ENCODE data around the gene CDK17. TPM values are rescaled to one million over a fixed set of nuclear protein-coding genes. Genes with fewer than 3 reads are reported as not detected.
"Not testable (repeated sequence)": the region's sequence is repeated elsewhere in the genome, so short reads cannot be mapped to it uniquely, and the experiment has no call there.

Gene CDK17
- total RNA-seq, 2 experiments from 2014 or later = 25.2 to 28.5 TPM

GRCh38 chr12:96337953-96338352 lies 62.3 kb downstream of the CDK17 start:
- ChIA-PET CTCF (no interaction called here), POLR2A (no interaction called here)

DNA sequence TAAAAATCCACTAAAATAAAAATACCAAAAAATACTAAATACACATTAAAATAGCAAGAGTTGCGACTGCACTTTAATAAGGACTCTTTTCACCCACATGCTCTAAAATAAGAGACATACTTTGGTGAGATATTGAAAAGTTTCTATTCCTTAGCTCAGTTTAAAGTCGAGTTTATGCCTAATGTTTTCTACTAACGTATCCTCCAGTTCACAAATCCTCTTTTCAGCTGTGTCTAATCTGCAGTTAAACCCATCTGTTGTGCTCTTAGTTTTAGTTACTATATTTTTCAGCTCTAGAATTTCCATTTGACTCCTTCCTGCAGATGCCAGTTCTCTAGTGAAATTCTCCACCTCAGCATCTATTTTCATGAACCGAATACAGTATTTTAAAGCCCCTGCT lies 63.8 kb downstream of the CDK17 start:
- ChIA-PET POLR2A (interaction anchor here (0.5 kb wide), 1 partner anchor 41 kb away, joined by 3 read pairs; no protein-coding TSS in a partner anchor), CTCF (no interaction called here)

DNA sequence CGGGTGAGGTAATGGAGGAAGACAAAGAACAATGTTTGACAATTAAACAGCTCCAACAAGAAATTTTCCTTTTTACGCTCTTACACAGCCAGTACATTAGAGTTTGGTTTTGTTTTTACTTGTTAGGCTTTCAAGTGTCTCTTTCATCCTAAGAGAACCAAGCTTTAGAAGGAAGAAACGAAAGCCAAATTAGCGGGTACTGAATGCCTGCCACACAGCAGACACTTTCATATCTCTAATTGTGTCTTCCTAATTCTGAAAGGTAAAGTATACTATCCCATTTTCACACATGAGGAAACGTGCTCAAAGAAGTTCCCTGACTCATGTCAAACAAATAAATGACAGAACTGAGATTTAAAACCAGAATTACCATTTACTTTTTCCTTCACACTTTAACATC lies 65.0 kb downstream of the CDK17 start:
- ChIA-PET POLR2A (interaction anchor here (1.1 kb wide), 1 partner anchor 64 kb away, joined by 3 read pairs; no protein-coding TSS in a partner anchor), CTCF (no interaction called here)

DNA sequence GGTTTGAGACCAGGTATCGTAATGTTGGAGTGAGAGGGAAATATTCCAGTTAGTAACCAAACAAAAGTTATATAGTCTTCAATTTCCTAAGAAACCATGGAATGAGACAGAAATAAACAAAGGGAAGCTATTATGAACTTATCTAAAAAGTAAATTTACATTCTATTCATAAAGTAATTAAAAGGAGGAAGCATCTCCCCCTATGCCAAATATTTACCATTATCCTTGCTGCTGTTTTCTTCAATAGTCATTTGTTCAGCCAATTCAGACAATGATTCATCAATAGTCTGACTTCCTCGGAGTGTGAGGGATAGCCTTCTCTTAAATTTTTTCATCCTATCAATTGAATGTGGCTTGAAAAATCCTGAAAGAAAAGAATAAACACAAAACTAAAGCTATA lies 65.7 kb downstream of the CDK17 start:
- ChIA-PET CTCF (no interaction called here), POLR2A (interaction anchor here (1.1 kb wide), 1 partner anchor 65 kb away, joined by 3 read pairs; no protein-coding TSS in a partner anchor)

- POLR2A ChIA-PET = no interaction called here
- CTCF ChIA-PET = no interaction called here
These were observed 70.7 kb downstream of the CDK17 start for GRCh38 chr12:96329545-96329944.

GRCh38 chr12:96329018-96329417 lies 71.2 kb downstream of the CDK17 start:
- ChIA-PET CTCF (interaction anchor here (0.6 kb wide), 1 partner anchor 29 kb away, joined by 3 read pairs; no protein-coding TSS in a partner anchor), POLR2A (no interaction called here)

- CTCF ChIA-PET = interaction anchor here (0.5 kb wide), 1 partner anchor 150 kb away, joined by 3 read pairs; no protein-coding TSS in a partner anchor
These were observed 72.3 kb downstream of the CDK17 start for GRCh38 chr12:96327889-96328288.

GRCh38 chr12:96327346-96327745 lies 72.9 kb downstream of the CDK17 start:
- POLR2A ChIA-PET = no interaction called here

More at GRCh38 chr12:96327889-96328288, 72.3 kb downstream of the CDK17 start:
- POLR2A ChIA-PET = no interaction called here

GRCh38 chr12:96326628-96327227 lies 73.5 kb downstream of the CDK17 start:
- CTCF ChIA-PET = no interaction called here

More at GRCh38 chr12:96327346-96327745, 72.9 kb downstream of the CDK17 start:
- CTCF ChIA-PET = interaction anchor here (0.5 kb wide), 1 partner anchor 149 kb away, joined by 3 read pairs; no protein-coding TSS in a partner anchor

DNA sequence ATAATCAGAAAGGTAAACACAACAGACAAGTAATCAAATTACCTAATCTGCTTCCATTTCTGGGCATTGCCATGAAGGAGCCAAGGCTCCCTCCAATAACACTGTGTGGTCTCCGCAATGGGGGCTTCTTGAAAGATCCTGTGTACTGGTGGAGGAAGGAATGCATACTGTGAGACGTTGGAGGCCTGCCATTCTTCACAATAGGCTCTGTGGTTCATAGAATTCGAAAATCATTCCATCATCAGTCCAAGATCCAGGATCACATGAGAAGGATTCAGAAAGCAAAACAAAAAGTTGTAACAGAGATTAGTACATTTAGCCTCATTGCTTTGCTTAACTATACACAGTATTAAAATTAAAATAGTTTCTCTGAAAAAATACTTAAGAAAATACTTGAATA lies 76.3 kb downstream of the CDK17 start:
- ChIA-PET POLR2A (no interaction called here), CTCF (no interaction called here)

More at GRCh38 chr12:96326628-96327227, 73.5 kb downstream of the CDK17 start:
- POLR2A ChIA-PET = no interaction called here

- ChIA-PET POLR2A (no interaction called here), CTCF (no interaction called here)
These were observed 77.5 kb downstream of the CDK17 start for GRCh38 chr12:96322720-96323119.

DNA sequence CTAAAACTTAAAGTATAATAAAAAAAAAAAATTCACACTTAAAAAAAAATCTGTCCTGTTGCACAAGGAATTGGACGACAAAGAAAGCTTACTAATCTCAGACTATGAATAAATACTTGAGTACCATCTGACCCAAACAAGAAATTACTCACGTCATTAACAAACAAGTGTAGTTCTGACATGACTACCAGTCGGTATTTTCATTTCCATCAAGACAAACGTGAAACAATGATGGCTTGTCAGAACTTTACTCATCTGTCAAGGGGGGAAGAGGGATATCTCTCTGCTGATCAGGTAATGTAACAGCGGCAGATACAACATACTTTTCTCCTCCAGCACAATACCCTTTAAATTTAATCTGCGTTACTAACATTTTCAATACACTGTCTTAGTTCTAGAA lies 78.3 kb downstream of the CDK17 start:
- CTCF ChIA-PET = no interaction called here

DNA sequence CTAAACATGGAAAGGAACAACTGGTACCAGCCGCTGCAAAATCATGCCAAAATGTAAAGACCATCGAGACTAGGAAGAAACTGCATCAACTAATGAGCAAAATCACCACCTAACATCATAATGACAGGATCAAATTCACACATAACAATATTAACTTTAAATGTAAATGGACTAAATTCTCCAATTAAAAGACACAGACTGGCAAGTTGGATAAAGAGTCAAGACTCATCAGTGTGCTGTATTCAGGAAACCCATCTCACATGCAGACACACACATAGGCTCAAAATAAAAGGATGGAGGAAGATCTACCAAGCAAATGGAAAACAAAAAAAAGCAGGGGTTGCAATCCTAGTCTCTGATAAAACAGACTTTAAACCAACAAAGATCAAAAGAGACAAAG lies 82.4 kb downstream of the CDK17 start:
- CTCF ChIA-PET, POLR2A ChIA-PET: not testable (repeated sequence)

More for the DNA sequence above, 78.3 kb downstream of the CDK17 start:
- POLR2A ChIA-PET = interaction anchor here (0.6 kb wide), 1 partner anchor 64 kb away, joined by 4 read pairs; no protein-coding TSS in a partner anchor

DNA sequence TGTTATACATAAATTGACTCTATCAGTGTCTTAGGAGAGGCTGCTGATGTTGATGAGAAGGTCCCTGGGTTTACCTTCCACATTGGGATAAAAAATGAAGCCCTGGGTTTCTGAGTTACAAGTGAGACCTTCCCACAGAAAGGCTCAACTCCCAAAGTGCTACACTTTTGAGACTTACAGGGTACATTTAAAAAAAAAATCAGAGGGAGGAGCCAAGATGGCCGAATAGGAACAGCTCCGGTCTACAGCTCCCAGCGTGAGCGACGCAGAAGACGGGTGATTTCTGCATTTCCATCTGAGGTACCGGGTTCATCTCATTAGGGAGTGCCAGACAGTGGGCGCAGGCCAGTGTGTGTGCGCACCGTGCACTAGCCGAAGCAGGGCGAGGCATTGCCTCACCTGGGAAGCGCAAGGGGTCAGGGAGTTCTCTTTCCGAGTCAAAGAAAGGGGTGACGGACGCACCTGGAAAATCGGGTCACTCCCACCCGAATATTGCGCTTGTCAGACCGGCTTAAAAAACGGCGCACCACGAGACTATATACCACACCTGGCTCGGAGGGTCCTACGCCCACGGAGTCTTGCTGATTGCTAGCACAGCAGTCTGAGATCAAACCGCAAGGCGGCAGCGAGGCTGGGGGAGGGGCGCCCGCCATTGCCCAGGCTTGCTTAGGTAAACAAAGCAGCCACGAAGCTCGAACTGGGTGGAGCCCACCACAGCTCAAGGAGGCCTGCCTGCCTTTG lies 84.3 kb downstream of the CDK17 start:
- POLR2A ChIA-PET = interaction anchor here (0.8 kb wide), 1 partner anchor 83 kb away, joined by 3 read pairs; no protein-coding TSS in a partner anchor
- CTCF ChIA-PET = interaction anchor here (1.2 kb wide), 1 partner anchor 9 kb away, joined by 3 read pairs; no protein-coding TSS in a partner anchor

- POLR2A ChIA-PET = interaction anchor here (0.8 kb wide), 1 partner anchor 84 kb away, joined by 3 read pairs; no protein-coding TSS in a partner anchor
These were observed 85.5 kb downstream of the CDK17 start for GRCh38 chr12:96314723-96315122.

DNA sequence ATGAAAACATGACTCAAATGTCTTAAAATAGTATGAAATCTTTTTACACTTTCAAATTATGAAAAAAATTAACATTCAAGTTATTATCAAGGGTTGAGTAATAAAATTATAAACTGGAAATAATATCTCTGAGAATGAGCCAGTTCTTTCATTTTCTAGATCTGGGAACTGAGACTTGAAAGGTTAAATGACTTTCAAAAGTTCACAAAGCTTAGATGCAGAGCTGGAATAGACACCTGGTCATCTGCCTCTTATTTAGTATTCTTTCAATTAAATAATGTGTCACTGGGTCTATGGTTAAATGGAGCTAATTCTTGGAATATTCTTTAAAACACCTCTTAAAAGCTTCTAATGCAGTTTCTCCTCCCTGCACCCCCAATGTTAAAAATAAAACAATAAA lies 86.6 kb downstream of the CDK17 start:
- CTCF ChIA-PET = no interaction called here
- POLR2A ChIA-PET = interaction anchor here (0.6 kb wide), 1 partner anchor 118 kb away, joined by 3 read pairs; no protein-coding TSS in a partner anchor

More at GRCh38 chr12:96314723-96315122, 85.5 kb downstream of the CDK17 start:
- CTCF ChIA-PET = interaction anchor here (0.5 kb wide), 1 partner anchor 63 kb away, joined by 3 read pairs; no protein-coding TSS in a partner anchor

GRCh38 chr12:96311191-96311590 lies 89.0 kb downstream of the CDK17 start:
- ChIA-PET CTCF (no interaction called here), POLR2A (no interaction called here)

GRCh38 chr12:96310067-96310466 lies 90.2 kb downstream of the CDK17 start:
- ChIA-PET CTCF (no interaction called here), POLR2A (no interaction called here)

GRCh38 chr12:96308881-96309280 lies 91.4 kb downstream of the CDK17 start:
- CTCF ChIA-PET = no interaction called here
- POLR2A ChIA-PET = interaction anchor here (0.6 kb wide), 1 partner anchor 77 kb away, joined by 3 read pairs; no protein-coding TSS in a partner anchor

DNA sequence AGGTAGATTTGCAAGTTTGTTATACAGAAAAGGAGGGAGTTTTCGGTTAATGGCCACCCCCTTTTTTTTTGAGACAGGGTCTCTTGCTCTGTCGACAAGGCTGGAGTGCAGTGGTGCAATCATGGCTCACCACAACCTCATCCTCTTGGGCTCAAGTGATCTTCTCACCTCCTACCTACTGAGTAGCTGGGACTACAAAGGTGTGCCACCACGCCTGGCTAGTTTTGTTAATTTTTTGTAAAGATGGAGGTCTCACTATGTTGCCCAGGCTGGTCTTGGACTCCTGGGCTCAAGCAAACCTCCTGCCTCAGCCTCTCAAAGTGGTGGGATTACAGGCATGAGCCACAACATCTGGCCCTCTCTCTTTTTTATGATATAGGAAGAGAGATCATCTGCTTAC lies 94.6 kb downstream of the CDK17 start:
- POLR2A ChIA-PET = no interaction called here
- CTCF ChIA-PET = interaction anchor here (0.6 kb wide), 1 partner anchor 390 kb away, joined by 3 read pairs; no protein-coding TSS in a partner anchor

GRCh38 chr12:96303653-96304052 lies 96.6 kb downstream of the CDK17 start:
- POLR2A ChIA-PET = no interaction called here
- CTCF ChIA-PET = no interaction called here
